ENCODE data around the gene PPP1R10.

PPP1R10 gene

DNA sequence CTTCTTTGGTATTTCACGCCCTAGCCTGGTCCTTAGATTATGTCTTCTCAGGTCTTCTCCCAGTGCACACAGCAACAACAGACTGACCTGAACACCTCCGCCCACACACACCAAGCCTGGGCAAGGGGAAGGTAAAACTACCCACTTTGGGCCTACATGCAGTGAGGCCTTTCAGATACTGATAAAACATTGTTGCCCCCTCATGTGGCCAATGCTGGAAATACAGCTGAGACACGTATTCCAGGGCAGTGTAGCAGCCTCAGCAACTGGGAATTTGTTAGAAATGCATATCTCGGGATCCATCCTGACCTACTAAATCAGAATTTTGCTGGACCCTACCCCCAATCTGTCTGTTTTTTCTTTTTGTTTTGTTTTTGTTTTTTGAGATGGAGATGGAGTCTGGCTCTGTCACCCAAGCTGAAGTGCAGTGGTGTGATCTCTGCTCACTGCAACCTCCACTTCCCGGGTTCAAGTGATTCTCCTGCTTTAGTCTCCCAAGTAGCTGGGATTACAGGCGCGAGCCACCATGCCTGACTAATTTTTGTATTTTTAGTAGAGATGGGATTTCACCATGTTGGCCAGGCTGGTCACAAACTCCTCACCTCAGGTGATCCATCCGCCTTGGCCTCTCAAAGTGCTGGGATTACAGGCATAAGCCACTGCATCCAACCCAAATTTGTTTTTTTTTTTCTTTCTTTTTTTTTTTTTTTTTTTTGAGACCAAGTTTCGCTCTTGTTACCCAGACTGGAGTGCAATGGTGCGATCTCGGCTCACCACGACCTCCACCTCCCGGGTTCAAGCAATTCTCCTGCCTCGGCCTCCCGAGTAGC, 19.5 kb downstream of the PPP1R10 start:
- peak; percentile 89 for DNase-seq

- DNase-seq, result no peak
Observed at GRCh38 chr6:30592287-30592686, 24.8 kb downstream of the PPP1R10 start.

DNA sequence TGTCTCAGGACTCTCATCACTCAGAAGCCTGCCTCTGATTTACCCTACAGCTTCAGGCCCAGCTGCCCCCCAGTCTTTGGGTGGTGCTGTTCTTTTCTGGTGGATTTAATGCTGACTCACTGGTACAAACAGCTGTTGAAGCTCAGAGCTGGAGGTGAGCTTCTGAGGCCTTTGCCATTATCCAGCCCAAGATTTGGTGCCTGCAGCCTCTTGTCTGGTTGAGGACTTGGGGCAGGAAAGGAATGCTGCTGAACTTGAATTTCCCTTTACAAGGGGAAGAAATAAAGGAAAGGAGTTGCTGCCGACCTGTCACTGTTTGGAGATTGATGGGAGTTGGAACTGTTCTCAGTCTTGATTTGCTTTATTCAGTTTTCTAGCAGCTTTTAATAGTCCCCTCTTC, 26.0 kb downstream of the PPP1R10 start:
- no peak for DNase-seq

DNA sequence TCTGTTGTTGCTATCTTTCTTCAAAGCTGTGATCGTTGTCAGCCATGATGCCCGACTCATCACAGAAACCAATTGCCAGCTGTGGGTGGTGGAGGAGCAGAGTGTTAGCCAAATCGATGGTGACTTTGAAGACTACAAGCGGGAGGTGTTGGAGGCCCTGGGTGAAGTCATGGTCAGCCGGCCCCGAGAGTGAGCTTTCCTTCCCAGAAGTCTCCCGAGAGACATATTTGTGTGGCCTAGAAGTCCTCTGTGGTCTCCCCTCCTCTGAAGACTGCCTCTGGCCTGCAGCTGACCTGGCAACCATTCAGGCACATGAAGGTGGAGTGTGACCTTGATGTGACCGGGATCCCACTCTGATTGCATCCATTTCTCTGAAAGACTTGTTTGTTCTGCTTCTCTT, 26.5 kb downstream of the PPP1R10 start:
- DNase-seq, result no peak

GRCh38 chr6:30589754-30590358, 27.2 kb downstream of the PPP1R10 start:
- DNase-seq, result no peak

GRCh38 chr6:30583921-30584320, 33.1 kb downstream of the PPP1R10 start:
- no peak for DNase-seq

DNA sequence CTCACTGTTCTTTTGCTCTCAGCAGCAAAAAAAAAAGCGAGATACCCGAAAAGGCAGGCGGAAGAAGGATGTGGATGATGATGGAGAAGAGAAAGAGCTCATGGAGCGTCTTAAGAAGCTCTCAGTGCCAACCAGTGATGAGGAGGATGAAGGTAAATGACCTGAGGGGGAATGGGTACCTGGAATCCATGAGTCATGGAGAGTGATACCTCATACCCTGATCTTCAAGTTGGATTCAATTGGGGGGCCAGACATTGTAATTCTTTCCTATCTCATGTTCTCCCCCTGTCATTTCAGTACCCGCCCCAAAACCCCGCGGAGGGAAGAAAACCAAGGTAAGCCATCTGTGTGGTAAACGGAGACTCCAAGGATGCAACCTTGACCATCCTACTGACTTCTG, 39.0 kb downstream of the PPP1R10 start:
- no peak for DNase-seq

DNA sequence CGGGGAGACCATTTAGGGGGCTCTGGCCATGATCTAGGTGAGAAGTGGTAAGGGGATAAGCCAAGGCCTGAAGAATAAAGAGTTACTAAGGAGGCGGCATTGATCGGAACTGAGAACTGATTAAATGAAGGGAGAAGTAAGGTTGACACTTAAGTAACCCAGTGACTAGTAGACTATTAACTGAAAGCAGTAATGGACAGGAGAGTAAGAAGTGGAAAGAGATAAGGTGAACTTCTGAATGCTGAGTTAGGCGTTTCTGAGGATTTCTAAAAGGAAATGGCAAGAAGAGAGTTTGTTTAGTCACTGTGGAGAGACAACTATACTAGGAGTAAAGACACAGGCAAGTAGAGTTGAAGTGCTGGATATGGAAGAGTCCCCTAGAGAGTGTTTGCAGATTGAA, 43.9 kb downstream of the PPP1R10 start:
- DNase-seq, result no peak

GRCh38 chr6:30572148-30572547, 44.9 kb downstream of the PPP1R10 start:
- no peak for DNase-seq

DNA sequence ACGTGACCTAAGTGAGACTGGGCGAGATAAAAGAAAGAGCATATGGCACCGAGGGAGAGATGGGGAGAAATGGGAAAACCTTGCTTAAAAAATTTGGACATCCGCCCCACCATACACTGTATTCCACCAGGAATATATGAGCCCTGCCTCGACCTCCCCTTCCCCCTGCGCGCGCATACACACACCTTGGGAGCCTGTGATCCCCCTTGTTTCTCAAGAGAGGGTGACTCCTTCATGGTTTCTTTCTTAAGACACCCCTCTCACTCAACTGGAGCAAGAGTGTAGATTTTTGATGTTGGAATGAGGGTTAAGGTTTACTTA, 45.3 kb downstream of the PPP1R10 start:
- no peak for DNase-seq

DNA sequence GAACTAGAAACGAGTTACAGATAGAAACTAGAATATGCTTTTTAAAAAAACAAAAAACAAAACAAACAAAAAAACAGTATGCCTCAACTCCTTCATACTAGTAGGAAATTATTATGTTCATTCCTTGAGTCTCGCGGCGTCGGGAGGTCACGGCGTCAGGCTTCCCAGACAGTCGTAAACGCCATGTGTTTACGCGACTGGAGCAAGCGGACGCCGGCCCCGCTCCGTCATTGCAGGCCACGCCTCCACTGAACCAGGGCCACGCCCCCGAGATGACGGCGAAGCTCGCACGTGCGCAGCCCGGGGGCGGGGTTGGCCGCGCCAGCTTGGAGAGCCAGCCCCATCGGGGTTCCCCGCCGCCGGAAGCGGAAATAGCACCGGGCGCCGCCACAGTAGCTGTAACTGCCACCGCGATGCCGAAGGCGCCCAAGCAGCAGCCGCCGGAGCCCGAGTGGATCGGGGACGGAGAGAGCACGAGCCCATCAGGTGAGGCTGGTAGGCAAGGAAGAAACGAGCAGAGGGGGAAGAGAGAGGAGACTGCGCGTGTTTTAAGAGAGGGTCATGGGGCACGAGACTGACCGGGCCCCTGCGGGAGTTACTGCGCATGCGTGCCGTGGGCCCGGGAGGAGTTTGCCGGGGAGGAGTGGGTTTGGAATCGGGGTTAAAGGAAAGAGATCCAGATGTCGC, 45.8 kb downstream of the PPP1R10 start, which contains the start of gene ABCF1:
Gene ABCF1, plus strand, starts transcription at position 368 of the 687 bp plus-strand sequence. Its CDS starts 46 bp downstream, at position 414.
- peak; percentile 100 for DNase-seq

- no peak for DNase-seq
Observed at GRCh38 chr6:30570740-30571074, 46.3 kb downstream of the PPP1R10 start.

DNA sequence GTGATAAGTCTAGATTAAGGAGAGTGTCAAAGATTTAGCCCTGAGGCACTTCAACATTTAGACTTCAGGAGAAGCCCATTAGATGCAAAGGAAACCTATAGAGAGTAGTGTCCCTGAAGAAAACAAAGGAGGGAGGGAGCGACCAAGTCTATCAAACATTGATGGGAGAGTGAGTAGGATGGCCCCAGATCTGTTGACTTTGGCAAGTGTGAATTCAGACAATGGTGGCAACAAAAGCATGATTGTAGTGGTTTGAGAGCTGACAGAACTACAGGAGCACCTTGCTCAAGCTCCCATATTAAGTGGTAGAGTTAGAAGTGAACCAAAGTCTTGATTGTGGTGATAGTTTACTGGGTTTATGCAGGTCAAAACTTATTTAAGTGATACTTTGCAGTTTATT, 46.8 kb downstream of the PPP1R10 start:
- no peak for DNase-seq

- DNase-seq, result no peak
Observed at GRCh38 chr6:30568245-30568644, 48.8 kb downstream of the PPP1R10 start.

DNA sequence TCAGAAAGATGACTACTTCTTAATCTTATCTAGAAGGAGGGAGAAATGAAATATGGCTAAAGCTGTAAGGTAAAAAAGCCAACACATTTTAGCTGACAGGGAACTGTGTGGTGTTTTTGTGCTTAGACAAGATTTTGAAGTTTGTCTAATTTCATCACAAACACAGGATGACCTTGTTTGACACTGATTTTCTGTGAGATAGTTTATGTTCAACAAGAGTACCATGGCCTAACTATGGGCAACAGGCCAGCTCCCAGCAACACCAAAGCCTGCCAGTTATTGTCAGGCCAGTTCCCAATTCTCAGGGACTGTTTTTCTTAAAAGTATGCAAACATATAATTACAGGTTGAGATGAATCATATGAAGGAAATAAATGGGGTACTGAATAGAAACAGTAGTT, 51.3 kb downstream of the PPP1R10 start:
- DNase-seq, result no peak

DNA sequence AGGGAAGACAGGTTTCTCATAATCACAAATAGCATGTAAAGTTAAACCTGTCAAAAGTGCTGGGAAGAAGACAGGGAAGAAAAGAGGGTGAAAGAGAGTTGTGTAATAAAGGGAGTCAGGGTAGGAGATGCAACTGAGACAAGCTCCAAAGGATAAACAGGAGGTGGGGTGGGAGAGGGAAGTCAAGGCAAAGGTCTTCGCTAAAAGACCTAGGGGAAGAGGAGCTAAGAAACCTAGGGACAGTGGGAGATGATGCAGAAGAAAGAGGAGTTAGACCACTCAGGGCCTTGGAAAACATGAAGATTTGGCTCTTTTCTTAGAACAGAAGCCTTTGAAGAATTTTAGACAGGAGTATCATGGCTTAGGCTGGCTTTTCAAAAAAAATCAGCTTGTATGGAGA, 52.9 kb downstream of the PPP1R10 start:
- DNase-seq, result no peak

DNA sequence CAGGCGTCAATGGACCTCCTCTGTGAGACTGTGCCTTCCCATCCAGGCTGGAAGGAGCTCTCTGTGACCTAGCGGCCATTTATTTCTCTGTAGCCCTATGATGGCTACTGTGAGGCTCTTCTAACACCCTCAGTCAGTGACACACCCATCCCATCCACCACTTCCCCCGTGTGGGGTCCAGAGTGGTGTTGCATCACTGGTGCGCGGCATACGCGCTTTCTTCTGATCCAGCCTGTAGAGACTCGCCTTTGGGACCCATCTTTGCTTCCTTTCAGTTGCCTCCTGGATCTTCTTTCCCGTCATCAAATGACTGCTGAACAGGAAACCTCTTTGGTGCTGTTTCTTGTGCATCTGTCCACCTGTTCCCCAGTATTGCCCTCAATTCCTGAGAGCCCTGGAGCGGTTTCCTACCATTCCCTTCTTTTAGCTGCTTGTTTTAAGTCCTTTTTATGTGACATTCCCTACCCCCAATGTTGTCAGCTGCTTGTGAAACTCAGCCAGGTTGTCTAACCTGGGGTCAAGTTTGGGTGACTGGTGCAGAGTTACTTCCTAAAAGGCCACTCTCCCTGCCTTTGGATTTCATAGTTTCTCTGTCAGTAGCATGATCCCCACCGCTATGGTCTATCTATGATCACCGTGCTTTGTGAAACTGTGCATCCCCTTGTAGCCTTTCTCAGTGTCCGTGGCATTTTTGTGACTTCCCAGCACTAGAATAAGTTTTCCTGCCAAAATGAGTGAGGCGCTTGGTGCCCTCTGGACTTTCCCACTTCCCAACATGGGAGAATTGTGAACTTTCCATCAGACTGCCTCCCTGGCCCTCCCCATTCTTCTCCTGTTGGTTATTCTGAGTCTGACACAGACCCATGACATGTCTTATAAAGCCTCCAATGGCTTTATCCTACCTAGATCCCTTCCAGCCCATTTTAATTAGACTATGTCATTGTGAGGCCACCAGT, 54.3 kb downstream of the PPP1R10 start:
- DNase-seq, result no peak

DNA sequence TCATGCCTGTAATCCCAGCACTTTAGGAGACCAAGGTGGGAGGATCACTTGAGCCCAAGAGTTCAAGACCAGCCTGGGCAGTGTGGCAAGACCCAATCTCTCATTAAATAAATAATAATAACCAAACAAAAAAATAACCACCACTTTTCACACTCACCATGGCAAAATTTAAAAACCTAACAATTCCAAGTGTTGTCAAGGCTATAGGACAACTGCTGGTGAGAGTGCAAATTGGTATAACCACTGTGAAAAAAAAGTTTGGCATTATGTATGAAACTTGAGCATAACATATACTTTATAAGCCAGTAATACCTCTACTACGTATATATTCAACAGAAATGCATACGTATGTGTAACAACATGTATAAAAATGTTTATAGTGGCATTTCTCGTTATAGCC, 56.1 kb downstream of the PPP1R10 start:
- no peak for DNase-seq

DNA sequence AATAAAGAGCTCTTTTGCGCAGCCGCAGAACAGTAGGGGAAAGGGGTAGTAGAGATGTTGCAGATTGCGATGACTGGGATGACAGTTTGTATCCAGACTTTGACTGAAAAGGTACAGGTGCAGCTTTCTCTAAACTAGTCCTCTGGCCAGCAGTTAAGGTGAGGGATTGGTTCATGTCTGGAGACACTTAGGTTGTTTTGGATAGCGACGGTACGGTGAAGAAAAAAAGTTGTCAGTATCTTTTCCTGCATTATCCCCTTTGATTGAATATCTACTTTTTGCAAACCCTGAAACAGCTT, 59.4 kb downstream of the PPP1R10 start:
- no peak for DNase-seq

DNA sequence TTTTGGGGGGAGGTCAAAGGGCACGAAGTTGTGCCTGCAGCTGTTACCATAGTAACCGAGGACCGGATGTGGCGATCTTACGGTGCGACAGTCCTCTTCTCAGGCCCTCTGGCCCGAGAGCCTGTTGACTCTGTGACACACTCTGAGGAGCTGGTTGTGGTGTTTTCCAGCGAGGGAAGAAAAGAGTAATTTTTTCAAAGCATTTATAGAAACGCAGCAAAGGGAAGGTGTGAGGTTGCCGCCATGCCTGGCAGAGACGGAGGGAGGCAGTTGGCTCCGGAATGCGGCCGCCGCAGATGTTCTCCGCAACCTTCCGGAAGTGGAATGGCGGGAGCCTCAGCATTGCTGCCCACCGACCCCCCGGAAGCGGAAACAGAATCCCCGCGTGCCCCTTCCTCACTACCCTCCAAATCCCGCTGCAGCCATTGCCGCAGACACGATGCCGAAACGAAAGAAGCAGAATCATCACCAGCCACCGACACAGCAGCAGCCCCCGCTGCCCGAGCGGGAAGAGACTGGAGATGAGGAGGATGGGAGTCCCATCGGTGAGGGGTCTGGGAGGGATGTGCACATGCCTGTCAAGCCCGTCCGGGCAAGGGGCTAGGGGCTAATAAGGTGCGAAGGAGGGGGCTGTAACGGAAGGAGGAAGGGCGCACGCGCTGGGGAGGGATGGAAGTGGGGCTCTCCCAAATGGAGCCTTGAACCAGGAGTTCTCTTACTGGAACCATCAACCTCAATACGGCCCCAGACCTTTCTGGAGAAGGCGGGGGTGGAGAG, 59.9 kb downstream of the PPP1R10 start, which contains the start of gene PRR3:
Gene PRR3, plus strand, starts transcription at position 390 of the 777 bp plus-strand sequence. Its CDS starts 50 bp downstream, at position 440.
- peak; percentile 91 for DNase-seq

DNA sequence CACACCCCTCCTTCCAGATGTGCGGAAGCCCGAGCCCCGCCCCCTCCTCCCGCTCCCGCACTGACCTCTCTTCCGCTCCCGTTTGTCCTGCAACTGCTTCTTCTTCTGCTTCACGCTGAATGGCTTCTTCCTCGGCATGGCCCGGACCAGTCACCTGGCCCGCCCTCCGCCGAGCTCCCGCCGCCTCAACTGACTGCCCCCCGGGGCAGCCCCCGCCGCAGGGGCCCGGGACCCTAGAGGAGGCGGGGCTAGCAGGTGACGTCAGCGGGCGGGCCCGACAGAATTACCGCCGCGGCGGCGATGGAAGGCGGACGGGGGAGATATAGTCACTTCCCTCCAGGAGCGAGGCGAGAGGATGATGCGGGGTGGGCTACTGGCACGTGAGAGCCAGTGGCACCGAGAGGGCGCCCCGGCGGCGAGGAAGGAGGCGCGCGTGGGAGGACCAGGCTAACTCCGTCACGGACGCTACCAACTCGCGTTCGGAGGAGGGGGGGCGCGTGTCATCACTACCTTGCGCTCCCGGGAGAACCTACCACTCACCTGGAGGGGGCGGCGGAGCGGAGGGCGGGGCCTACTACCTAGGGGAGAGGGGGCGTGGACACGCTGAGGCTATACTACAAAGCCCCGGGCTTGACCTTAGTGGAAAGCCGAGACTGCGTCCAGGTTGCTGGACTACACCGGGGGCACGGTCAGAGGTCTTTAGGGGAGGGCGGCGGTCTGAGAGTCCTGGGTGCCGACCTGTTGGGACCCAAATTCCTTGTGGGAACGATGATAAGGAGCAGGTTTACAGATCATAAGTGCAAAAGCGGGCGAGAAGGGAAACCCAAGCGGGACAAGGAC, 60.8 kb downstream of the PPP1R10 start, which contains the start of gene GNL1:
Gene GNL1, minus strand, starts transcription at position 424 of the 840 bp plus-strand sequence. Its CDS starts 286 bp downstream, at position 138.
- DNase-seq, result peak; percentile 99

GRCh38 chr6:30555816-30556065, 61.3 kb downstream of the PPP1R10 start:
- no peak for DNase-seq

All from activated CD8-positive, alpha-beta memory T cell treated with anti-CD3 and anti-CD28 coated beads, Interleukin-2, amount 50 U/mL, for 48 hours (primary cell).